SK-N-SH (cell line): ENCODE measurements around the gene TTC28.

Source experiments
- MEF2A ChIP-seq: IDR thresholded peaks from 2 replicates; pipeline ENCODE4 v1.4.0; 2012; ENCODE audit warnings: low read depth, borderline replicate concordance
- PBX3 ChIP-seq: IDR thresholded peaks from 2 replicates; pipeline ENCODE4; 2012
- TF ChIP-seq, protein P1 (sequence below): fragments of 200-600 bp; sonication (generic); IDR thresholded peaks from 2 replicates; pipeline ENCODE4 v1.6.1; 2017; ENCODE audit warnings: antibody characterized with exemption, mild to moderate bottlenecking, moderate library complexity
- TF ChIP-seq, protein P2 (sequence below): fragments of 150-350 bp; IDR thresholded peaks from 2 replicates; pipeline ENCODE4 v1.6.1; 2017; ENCODE audit warnings: antibody characterized with exemption, low read length, low read depth, borderline replicate concordance

- TF ChIP-seq, protein P1, sequence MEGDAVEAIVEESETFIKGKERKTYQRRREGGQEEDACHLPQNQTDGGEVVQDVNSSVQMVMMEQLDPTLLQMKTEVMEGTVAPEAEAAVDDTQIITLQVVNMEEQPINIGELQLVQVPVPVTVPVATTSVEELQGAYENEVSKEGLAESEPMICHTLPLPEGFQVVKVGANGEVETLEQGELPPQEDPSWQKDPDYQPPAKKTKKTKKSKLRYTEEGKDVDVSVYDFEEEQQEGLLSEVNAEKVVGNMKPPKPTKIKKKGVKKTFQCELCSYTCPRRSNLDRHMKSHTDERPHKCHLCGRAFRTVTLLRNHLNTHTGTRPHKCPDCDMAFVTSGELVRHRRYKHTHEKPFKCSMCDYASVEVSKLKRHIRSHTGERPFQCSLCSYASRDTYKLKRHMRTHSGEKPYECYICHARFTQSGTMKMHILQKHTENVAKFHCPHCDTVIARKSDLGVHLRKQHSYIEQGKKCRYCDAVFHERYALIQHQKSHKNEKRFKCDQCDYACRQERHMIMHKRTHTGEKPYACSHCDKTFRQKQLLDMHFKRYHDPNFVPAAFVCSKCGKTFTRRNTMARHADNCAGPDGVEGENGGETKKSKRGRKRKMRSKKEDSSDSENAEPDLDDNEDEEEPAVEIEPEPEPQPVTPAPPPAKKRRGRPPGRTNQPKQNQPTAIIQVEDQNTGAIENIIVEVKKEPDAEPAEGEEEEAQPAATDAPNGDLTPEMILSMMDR, result no peak
- TF ChIP-seq MEF2A (no peak), PBX3 (no peak)
- TF ChIP-seq, protein P2, sequence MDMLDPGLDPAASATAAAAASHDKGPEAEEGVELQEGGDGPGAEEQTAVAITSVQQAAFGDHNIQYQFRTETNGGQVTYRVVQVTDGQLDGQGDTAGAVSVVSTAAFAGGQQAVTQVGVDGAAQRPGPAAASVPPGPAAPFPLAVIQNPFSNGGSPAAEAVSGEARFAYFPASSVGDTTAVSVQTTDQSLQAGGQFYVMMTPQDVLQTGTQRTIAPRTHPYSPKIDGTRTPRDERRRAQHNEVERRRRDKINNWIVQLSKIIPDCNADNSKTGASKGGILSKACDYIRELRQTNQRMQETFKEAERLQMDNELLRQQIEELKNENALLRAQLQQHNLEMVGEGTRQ, result no peak
Measured at GRCh38 chr22:28570696-28571373, 108.8 kb downstream of the TTC28 start.
